DMS 273 treated with DMSO at 0.1 percent for 48 hours (cell line): ENCODE data around the gene HELZ.
"Not testable (repeated sequence)": the region's sequence is repeated elsewhere in the genome, so short reads cannot be mapped to it uniquely, and the experiment has no call there.

Experiments
- DNase-seq: peaks from one replicate; lab custom pipeline; 2025; lab: John Stamatoyannopoulos, UW

Gene HELZ, protein sequence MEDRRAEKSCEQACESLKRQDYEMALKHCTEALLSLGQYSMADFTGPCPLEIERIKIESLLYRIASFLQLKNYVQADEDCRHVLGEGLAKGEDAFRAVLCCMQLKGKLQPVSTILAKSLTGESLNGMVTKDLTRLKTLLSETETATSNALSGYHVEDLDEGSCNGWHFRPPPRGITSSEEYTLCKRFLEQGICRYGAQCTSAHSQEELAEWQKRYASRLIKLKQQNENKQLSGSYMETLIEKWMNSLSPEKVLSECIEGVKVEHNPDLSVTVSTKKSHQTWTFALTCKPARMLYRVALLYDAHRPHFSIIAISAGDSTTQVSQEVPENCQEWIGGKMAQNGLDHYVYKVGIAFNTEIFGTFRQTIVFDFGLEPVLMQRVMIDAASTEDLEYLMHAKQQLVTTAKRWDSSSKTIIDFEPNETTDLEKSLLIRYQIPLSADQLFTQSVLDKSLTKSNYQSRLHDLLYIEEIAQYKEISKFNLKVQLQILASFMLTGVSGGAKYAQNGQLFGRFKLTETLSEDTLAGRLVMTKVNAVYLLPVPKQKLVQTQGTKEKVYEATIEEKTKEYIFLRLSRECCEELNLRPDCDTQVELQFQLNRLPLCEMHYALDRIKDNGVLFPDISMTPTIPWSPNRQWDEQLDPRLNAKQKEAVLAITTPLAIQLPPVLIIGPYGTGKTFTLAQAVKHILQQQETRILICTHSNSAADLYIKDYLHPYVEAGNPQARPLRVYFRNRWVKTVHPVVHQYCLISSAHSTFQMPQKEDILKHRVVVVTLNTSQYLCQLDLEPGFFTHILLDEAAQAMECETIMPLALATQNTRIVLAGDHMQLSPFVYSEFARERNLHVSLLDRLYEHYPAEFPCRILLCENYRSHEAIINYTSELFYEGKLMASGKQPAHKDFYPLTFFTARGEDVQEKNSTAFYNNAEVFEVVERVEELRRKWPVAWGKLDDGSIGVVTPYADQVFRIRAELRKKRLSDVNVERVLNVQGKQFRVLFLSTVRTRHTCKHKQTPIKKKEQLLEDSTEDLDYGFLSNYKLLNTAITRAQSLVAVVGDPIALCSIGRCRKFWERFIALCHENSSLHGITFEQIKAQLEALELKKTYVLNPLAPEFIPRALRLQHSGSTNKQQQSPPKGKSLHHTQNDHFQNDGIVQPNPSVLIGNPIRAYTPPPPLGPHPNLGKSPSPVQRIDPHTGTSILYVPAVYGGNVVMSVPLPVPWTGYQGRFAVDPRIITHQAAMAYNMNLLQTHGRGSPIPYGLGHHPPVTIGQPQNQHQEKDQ (N-terminal part only)

DNA sequence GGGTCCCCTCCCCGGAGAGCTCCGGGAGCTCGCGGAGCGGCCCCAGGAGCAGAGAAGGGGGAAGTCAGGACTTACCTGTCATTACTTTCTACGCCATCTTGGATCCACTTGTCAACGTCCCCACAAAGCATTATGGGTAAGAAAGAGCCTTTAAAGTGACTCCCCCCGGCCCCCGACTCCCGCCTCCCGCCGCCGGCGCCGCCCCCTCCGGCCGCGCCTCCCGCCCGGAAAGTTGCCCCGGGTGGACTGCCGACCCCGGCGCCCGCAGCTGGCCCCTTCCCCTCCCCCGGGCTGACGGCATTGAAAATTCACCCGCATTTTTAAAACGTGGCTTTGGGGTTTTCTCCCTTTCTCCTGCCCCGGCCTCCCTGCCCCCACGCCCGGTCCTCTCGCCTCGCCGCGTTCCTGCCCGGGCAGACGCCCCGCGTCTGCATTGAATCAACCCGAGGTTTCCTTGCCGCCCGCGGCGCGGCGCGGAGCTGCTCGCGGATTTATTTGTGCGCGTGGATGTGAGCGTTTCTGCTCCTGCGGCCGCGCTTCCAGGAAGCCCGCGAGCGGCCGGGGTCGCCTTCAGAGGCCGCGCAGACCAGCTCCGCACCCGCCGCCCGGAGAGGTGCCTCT is at the start of gene HELZ:
HELZ (minus strand) TSS at position 124 of the 621 bp plus-strand sequence. CDS start 26,392 bp downstream, outside the sequence.
- DNase-seq = peak; percentile 61

DNA sequence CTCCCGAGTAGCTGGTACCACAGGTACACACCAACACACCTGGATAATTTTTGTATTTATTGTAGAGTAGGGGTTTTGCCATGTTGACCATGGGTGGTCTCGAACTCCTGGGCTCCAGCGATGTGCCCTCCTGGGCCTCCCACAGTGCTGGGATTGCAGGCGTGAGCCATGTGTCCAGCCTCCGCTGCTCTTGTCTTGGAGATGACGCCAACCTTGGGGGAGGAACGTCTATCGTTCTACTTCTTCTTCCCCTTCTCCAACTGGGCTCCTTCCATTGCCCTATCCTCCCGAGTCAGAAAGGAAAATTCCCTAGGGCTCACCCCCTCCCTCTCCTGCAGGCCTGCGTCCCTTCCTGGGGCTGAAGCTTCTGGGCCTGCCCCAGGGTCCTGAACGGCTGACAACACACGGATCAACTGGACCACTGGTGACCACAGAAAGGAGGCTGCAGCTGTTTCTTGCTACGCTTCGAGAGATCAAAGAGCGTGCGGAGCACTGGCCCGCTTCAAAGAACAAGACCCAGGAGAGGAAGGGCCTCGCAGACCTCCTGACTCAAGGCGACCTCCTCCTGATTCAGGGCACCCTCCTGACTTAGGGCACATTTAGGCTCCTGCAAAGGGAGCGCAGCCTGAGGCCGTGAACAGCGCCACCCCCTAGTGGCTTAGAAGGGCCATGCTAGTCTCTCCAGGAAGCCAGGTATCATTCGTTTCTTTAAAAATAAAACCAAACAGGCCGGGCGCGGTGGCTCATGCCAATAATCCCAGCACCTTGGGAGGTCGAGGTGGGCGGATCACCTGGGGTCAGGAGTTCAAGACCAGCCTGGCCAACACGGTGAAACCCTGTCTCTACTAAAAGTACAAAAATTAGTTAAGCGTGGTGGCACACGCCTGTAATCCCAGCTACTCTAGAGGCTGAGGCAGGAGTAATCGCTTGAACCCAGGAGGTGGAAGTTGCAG is 48.5 kb upstream of the HELZ start:
- DNase-seq = no peak

DNA sequence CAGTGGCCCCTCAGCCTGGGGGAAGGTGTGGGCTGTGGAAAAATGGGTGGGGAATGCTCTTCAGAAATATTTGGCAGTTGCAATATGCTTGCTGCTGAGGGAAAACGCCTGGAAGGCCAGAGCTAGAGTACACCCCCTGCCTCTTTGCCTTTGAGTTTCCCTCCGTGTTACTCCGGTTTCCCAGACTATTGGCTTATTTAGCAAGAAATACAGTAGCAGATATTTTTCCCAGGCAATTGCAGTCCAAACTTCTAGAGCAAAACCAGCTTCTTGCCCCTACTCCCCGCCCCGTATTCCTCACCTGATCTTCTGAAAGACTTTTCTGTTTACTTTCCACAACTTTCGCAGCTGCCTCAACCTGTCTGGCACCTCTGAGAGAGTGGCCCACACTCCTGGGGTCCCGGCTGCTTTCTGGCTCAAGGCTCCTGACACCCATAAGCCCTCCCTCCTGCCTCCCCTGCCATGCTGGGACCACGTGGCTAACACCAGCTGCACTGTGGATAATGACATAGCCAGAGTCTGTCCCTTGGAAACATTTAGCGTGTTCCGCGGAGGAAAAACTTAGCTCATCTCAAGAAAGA is 45.8 kb upstream of the HELZ start:
- no peak for DNase-seq

DNA sequence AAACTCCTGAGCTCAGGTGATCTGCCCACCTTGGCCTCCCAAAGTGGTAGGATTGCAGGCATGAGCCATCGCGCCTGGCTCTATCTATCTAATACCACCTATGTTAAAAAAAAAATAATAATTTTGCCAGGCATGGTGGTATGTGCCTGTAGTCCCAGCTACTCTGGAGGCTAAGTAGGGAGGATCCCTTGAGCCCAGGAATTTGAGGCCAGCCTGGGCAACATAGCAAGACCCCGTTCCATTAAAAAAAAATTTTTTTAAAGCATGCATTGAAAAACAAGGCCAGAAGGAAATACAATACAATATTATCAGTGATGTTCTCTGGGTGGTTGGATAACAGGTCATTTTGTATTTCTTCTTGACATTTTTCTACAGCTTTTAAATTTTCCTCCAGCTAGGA is 45.2 kb upstream of the HELZ start:
- DNase-seq = no peak

DNA sequence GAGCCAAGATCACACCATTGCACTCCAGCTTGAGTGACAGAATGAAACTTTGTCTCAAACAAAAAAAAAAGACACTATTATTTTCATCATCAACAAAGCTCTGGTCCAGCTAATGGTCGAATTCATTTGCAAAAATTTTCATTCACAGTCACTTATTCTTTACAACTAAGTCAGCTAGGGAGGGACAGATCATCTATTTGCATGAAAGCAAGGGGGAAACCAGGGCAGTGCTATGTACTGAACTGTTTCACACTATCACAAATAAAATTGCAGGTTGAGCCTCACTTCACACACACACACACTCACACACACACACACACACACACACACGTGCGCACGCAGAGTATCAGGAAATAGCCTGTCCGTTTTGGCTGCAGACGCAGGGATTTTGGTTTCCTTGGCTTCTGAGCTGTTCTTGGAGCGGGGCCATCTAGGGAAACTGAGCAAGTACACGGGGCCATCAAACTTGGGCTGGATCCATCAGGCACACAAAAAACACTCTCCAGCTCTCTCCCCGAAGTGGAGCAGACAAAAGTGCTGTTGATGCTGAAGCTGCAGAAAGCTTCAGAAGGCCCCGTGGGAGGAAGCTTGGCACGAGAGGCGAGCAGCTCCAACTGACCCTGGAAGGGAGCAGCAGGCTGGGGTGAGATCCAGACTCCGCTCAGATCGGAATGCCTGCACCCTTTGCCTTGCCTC is 44.3 kb upstream of the HELZ start:
- no peak for DNase-seq

DNA sequence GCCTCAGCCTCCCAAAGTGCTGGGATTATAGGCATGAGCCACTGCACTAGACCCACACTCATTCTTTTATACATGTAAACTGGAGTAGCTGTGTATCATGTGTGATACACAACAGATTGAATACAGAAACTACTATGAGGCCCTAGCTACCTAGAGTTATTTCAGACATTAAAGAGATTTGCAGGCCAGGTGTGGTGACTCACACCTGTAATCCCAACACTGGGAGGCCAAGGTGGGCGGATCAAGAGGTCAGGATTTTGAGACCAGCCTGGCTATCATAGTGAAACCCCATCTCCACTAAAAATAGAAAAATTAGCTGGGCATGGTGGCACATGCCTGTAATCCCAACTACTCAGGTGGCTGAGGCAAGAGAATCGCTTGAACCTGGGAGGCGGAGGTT is 41.8 kb upstream of the HELZ start:
- DNase-seq = not testable (repeated sequence)

DNA sequence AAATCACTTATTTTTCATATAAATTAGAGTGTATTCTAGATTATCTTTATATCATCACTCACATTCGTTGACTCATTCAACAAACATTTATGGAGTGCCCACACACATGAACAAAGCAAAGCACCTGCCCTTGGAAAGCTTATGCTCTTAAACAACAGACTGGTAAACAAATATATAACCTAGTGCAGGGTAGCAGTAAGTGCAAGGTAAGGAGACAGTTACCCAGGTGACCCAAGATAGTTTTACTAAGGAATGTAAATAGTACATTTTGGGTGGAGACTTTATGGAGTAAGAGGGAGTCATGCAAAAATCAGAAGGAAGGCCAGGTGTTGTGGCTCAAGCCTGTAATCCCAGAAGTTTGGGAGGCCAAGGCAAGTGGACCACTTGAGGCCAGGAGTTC is 40.4 kb upstream of the HELZ start:
- no peak for DNase-seq

DNA sequence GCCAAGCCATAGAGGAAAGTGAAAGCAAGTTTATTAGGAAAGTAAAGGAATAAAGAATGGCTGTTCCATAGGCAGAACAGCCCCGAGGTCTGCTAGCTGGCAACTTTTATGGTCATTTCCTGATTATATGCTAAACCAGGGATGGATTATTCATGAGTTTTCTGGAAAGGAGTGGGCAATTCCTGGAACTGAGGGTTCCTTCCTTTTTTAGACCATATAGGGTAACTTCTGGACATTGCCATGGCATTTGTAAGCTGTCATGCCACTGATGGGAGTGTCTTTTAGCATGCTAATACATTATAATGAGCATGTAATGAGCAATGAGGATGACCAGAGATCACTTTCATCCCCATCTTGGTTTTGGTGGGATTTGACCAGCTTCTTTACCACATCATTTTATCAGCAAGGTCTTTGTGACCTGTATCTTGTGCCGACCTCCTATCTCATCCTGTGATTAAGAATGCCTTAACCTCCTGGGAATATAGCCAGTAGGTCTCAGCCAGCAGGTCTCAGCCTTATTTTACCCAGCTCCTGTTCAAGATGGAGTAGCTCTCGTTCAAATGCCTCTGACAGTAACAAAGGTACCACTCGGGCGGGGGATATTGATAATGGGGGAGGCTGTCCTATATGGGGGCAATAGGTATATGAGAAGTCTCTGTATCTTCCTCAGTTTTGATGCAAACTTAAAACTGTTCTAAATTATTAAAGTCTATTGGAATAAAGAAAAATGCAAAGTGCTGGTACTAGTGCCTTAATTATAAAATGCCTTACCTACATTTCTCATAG is 38.9 kb upstream of the HELZ start:
- no peak for DNase-seq

DNA sequence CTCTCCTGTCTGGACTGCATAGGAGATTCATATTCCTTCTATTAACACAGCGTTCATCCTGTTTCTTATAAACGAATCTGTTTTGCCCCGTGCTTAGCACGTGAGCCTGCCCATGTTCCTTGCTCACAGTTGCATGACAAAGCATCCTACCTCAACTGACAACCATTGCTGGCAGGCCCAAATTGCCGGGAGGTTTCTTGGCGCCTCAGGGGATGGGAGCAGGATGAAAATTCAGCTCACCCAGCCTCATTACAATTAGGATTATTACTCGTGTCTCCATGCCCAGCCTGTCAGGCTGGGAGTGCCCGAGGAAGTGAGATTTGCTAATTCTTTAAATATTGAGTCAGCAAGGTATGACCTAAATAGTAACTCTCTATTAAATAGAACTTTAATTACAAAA is 36.7 kb upstream of the HELZ start:
- DNase-seq = no peak

DNA sequence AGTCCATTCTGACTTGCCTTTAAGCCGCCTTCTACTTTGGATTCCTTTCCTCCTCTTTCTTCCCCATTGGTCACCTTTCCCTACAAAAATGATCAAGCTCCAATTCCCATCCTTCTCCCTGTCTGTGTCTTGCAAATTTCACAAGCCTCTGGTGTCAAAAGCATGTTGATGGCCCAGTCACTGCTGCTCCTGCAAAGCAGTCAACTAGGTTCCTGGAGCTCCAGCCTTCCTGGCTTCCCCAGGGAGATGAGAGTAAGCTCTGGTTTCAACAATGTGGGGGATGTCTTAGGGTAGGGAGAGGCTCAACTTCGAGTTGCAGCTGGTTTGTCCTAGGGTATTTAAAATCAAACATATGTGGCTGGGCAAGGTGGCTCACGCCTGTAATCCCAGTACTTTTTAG is 36.1 kb upstream of the HELZ start:
- peak; percentile 46 for DNase-seq

DNA sequence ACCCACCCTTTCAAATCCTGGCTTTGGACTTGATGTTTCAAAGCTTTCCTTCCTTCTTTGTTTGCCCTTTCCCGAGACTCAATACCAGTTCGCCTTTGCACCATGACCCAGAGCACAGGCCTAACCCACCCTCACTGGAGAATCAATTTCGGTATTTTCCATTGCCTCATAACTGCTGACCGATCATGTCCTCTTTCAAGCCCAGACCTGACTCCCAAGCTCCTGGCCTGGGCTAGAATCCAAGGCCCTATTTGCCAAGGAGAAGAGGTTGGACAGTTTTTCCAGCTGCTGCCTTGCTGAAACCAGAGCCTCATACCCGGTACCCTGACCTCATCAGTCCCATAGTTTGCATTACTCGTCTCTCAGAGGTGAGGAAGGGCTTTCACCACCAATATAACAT is 35.3 kb upstream of the HELZ start:
- peak; percentile 49 for DNase-seq

DNA sequence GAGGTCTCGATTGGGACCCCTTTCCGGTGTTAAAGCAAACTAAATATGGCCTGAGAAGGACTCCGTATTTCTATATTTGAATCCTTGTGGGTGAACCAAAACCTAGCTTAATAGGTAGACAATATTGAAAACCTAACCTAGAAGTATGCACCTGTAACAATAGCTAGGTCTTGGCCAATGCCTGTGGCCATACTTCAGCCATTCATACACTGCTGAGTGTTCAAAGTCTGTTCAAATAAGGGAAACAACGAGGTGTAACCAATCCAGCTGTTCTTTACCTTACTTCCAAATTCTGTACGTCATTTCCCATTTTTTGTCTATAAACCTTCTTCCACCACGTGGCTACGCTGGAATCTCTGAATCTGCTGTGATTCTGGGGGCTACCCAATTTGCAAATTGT is 34.1 kb upstream of the HELZ start:
- DNase-seq = no peak

DNA sequence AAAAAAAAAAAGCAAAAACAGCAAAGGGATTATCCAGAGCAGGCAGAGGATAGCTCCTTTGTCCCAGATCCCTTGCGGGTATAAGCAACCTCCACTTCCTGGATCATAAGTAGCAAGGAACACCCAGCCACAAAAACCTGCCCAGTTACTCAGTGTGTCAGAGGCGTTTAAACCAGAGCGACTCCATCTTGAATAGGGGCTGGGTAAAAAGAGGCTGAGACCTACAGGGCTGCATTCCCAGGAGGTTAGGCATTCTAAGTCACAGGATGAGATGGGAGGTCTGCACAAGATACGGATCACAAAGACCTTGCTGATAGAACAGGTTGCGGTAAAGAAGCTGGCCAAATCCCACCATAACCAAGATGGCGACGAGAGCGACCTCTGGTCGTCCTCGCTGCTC is 33.4 kb upstream of the HELZ start:
- no peak for DNase-seq

DNA sequence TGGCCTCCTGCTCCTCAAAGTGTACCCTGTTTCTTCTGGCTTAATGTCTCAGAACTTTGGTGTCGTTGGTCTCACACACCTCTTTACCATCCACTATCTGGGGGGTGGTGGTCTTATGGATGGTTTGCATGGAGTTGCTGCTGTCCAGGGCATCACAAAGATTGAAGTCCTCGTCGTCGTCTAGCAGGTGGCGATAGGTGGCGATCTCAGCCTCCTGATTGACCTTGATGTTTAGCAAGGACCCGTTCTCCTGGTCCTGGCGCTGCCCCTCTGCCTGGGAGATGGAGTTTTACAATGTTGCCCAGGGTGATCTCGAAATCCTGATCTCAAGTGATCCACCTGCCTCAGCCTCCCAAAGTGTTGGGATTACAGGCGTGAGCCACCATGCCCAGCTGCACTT is 31.1 kb upstream of the HELZ start:
- DNase-seq = no peak

DNA sequence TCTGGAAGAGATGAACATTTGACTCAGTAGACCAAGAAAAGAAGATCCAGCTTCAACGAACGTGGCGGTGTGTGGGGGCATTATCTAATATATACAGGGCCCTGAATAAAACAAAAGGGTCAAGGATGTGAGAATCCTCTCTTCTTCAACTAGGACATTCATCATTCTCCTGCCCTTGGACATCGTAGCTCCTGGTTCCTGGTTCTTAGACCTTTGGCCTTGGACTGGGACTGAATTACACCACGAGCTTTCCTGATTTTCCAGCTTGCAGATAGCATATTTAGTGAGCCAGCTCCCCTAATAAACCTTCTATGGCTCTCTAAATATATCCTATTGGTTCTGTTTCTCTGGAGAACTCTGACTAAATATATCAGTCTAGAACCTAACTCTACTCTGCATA is 29.5 kb upstream of the HELZ start:
- no peak for DNase-seq

DNA sequence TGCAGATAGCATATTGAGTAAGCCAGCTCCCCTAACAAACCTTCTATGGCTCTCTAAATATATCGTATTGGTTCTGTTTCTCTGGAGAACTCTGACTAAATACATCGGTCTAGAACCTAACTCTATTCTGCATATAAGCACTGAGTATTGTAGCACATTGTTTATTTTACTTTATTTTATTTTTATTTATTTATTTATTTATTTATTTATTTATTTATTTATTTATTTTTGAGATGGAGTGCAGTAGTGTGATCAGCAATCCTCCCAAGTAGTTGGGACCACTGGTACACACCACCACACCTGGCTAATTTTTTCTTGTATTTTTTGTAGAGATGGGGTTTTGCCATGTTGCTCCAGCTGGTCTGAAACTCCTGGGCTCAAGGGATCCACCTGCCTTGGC is 28.9 kb upstream of the HELZ start:
- DNase-seq = no peak

DNA sequence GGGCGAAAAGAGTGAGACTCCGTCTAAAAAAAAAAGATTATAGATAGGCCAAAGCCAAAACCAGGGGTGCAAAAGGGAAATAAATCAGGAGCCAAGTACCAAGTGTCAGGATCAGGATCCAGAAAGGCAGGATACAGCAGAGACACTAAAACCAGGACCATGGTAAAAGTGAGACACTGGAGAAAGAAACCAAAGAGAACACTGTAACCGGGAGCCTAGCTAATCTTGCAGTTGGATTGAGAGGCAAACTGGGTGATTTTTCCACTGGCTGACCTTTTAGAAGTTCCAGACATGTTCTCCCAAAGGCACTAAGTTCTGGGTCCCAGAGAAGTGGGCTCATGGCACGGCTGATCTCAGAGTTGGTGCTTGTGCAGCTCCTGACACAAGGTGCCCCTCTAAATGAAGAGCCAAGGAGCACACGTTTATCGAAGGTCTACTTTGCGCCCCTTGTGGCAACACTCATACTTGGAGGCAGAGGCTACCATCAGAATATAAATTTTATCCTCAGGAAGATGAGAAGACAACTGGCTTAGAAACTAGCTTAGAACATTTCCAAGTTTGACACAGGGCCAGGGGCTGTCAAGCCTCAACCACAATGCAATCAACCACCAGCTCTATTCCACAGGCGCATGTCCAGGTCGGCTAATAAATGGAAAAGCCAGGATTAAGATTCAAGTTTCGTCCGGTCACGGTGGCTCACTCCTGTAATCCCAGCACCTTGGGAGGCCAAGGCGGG is 27.5 kb upstream of the HELZ start:
- no peak for DNase-seq

DNA sequence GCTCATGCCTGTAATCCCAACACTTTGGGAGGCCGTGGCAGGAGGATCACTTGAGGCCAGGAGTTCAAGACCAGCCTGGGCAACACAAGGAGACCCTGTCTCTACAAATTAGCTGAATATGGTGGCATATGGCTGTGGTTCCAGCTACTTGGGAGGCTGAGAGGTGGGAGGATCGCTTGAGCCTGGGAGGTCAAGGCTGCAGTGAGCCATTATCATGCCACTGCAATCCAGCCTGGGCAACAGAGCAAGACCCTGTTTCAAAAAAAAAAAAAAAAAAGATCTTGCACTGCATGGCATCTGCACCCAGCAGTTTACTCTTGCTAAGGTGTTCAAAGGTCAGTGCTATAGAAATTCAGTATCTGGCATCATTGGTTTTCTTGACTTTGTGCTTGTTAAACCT is 26.2 kb upstream of the HELZ start:
- not testable (repeated sequence) for DNase-seq
